Omental fat pad (tissue), 4 donors: ENCODE results near the gene HDAC1. TPM values are rescaled to one million over a fixed set of nuclear protein-coding genes. Genes with fewer than 3 reads are reported as not detected.

Experiments used
- ATAC-seq: fragments of 150-250 bp; one replicate; pipeline ENCODE4 v1.9.1; 2016; ENCODE audit warnings: mild to moderate bottlenecking, moderate library complexity; ENCODE audit not compliant: low FRiP score
- DNase-seq: peaks from one replicate; pipeline ENCODE4 v3.0.0-alpha.2; 2019; ENCODE audit warnings: low spot score
- total RNA-seq, 4 donors: library from RNA; depleted of rRNA; stranded (reverse); fragments of >200 nt; gene quantifications; one replicate each; pipeline ENCODE4 v1.1.0, GENCODE V29; 2016
- TF ChIP-seq, protein P1 (sequence below), 3 donors: fragments of 450-650 bp; IDR thresholded peaks; one replicate each; pipeline ENCODE4 v1.5.1; 2016 to 2017; ENCODE audit warnings: antibody characterized with exemption in 3 of 3, mild to moderate bottlenecking in 3 of 3, moderate library complexity in 2 of 3

Gene HDAC1
- total RNA-seq, 4 donors from 2014 or later: 32.3 to 52.6 (median 39.5) TPM

DNA sequence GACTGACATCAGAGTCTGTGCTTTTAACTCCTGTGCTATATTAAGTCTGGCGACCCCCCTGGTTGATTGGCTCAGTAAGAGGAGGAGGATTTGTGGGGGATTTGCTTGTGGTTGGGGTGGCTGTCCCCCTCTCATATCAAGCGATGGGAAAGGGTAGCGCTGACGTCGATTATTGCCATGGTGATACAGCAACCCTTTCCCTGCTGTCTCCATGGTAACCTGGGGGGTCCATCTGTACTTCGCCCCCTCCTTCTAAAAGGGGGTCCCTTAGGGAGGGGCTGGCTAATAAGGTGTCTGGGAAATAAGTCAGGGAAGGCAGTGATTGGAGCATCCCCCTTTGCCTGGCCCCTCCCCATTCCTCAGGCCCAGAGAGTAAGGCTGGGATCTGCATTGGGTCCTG is 65.7 kb downstream of the HDAC1 start:
- no peak for ATAC-seq
- DNase-seq: no peak
- TF ChIP-seq, protein P1, sequence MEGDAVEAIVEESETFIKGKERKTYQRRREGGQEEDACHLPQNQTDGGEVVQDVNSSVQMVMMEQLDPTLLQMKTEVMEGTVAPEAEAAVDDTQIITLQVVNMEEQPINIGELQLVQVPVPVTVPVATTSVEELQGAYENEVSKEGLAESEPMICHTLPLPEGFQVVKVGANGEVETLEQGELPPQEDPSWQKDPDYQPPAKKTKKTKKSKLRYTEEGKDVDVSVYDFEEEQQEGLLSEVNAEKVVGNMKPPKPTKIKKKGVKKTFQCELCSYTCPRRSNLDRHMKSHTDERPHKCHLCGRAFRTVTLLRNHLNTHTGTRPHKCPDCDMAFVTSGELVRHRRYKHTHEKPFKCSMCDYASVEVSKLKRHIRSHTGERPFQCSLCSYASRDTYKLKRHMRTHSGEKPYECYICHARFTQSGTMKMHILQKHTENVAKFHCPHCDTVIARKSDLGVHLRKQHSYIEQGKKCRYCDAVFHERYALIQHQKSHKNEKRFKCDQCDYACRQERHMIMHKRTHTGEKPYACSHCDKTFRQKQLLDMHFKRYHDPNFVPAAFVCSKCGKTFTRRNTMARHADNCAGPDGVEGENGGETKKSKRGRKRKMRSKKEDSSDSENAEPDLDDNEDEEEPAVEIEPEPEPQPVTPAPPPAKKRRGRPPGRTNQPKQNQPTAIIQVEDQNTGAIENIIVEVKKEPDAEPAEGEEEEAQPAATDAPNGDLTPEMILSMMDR (IDR thresholded peaks at IDR 0.05): no peak

DNA sequence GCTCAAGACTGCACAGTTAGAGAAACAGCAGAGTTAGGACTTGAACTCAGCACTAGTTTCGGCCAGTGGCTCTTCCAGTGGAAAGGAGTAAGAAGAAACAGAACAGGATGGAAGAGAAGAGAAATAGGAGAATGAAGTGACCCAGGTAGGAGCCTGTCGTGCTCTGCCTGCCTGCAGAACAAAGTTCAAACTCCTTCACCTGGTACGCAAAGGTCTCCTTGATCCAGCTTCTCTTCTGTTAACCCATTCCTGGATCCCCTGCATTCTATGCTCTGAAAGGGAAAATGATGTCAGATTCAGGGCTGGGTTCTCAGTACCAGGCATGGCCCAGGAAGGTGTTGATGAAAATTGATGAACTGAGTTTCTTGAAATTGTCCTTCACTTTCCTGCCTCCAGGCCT is 66.6 kb downstream of the HDAC1 start:
- ATAC-seq: no peak
- TF ChIP-seq, protein P1 (IDR thresholded peaks at IDR 0.05): no peak
- DNase-seq: no peak

GRCh38 chr1:32361308-32361673 is 69.4 kb downstream of the HDAC1 start:
- TF ChIP-seq, protein P1 (IDR thresholded peaks at IDR 0.05): no peak
- no peak for ATAC-seq
- DNase-seq: no peak

- no peak for DNase-seq
- TF ChIP-seq, protein P1 (IDR thresholded peaks at IDR 0.05): no peak
- ATAC-seq: peak; percentile 69
These were observed 70.0 kb downstream of the HDAC1 start for GRCh38 chr1:32361674-32362473.

GRCh38 chr1:32362474-32363313 is 70.8 kb downstream of the HDAC1 start, which contains the start of the genes FAM229A and TSSK3:
Gene FAM229A (minus strand): TSS chr1:32362485. CDS start chr1:32362091, 394 bp downstream.
Gene TSSK3 (plus strand): TSS chr1:32362539. CDS start chr1:32362702, 163 bp downstream.
- DNase-seq (no peak), ATAC-seq (no peak)
- TF ChIP-seq, protein P1 (IDR thresholded peaks at IDR 0.05): no peak

DNA sequence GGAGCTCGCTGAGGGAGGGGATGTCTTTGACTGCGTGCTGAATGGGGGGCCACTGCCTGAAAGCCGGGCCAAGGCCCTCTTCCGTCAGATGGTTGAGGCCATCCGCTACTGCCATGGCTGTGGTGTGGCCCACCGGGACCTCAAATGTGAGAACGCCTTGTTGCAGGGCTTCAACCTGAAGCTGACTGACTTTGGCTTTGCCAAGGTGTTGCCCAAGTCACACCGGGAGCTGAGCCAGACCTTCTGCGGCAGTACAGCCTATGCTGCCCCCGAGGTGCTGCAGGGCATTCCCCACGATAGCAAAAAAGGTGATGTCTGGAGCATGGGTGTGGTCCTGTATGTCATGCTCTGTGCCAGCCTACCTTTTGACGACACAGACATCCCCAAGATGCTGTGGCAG is 71.8 kb downstream of the HDAC1 start:
- TF ChIP-seq, protein P1 (IDR thresholded peaks at IDR 0.05): no peak
- ATAC-seq (no peak), DNase-seq (no peak)
